Activated T-helper 1 cell treated with Interleukin-2 at 50 U/mL for 16 hours (primary cell): ENCODE results near the gene DDX10.

Experiments
- DNase-seq: peaks from one replicate; pipeline ENCODE4 v3.0.0-alpha.2; 2020; ENCODE audit warnings: low read depth

DDX10 gene

GRCh38 chr11:108654994-108655631 is 9.8 kb upstream of the DDX10 start:
- no peak for DNase-seq

DNA sequence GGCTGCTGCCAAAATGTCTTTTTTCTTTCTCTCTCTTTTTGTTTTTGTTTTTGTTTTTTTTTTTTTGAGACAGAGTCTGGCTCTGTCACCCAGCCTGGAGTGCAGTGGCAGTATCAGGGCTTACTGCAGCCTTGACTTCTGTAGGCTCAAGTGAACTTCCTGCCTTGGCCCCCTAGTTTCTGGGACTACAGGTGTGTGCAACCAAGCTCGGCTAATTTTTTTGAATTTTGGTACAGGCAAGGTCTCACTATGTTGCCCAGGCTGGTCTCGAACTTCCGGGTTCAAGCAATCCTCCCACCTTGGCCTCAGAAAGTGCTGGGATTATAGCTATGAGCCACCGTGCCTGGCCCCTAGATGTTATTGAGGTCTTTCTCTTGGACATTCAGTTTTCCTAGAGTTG is 2.2 kb upstream of the DDX10 start:
- no peak for DNase-seq

GRCh38 chr11:108663154-108663877 is 1.6 kb upstream of the DDX10 start:
- no peak for DNase-seq

GRCh38 chr11:108666373-108666772 is 1.5 kb downstream of the DDX10 start:
- no peak for DNase-seq

GRCh38 chr11:108669286-108669685 is 4.4 kb downstream of the DDX10 start:
- DNase-seq = no peak

DNA sequence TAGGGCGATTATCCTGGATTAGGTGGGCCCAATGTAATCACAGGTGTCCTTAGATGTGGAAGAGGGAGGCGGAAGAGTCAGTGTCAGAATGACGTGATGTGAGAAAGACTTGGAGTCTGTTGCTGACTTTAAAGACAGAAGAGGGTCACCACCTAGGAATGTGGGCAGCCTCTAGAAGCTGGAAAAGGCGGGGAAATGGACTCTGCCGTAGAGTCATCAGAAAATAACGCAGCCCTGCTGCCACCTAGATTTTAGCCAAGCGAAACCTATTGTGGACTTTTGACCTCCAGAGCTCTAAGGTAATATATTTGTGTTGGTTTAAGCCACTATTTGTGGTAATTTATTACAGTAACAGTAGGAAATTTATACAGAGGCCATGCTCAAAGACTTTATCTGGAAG is 4.8 kb downstream of the DDX10 start:
- DNase-seq = no peak

GRCh38 chr11:108670451-108670850 is 5.6 kb downstream of the DDX10 start:
- no peak for DNase-seq

DNA sequence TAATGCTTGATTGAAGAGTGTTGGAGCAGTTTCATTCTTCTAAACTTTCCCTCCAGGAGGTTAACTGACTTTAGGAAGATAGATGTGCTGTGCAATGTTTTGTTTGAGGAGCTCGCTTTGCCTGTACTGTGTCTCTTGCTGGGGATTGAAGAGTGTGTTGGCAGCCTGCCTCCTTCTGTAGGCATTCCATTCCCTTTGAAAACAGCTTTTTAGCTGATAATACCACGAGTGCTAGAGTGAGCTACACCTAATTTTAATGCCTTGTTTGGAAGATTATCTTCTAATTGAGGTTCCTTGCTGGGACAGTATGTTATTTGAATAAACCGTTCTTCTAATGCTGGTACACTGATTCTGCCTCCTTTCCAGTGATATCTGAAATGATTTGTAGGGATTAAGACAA is 7.2 kb downstream of the DDX10 start:
- DNase-seq = no peak

GRCh38 chr11:108672786-108673185 is 7.9 kb downstream of the DDX10 start:
- DNase-seq = no peak

DNA sequence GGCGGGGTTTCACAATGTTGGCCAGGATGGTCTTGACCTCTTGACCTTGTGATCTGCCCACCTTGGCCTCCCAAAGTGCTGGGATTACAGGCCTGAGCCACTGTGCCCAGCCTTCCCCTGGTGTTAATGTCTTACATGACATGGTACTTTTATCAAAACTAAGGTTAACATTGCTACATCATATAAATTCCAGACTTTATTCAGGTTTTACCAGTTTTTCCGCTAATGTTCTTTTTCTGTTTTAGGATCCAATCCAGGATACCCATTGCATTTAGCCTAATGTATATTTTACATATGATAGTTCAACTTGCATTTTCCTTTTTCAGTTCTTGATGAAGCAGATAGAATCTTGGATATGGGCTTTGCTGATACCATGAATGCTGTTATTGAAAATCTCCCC is 14.2 kb downstream of the DDX10 start:
- no peak for DNase-seq

DNA sequence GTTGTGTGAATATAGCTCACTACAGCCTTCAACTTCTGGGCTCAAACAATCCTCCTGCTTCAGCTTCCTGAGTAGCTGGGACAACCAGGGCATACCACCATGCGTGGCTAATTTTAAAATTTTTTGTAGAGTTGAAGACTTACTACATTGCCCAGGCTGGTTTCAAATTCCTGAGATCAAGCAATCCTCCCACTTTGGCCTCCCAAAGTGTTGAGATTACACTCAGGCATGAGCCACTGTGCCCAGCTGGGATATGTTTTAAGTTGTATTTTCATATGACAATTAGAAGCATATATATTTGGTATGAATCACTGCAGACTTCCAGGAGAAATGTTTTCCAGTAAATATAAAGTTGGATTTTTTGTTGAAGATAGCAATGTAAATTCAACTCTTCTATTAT is 15.4 kb downstream of the DDX10 start:
- DNase-seq = no peak

- DNase-seq = no peak
Measured at GRCh38 chr11:108685419-108686130, 20.7 kb downstream of the DDX10 start.

GRCh38 chr11:108693852-108694251 is 29.0 kb downstream of the DDX10 start:
- DNase-seq = no peak

DNA sequence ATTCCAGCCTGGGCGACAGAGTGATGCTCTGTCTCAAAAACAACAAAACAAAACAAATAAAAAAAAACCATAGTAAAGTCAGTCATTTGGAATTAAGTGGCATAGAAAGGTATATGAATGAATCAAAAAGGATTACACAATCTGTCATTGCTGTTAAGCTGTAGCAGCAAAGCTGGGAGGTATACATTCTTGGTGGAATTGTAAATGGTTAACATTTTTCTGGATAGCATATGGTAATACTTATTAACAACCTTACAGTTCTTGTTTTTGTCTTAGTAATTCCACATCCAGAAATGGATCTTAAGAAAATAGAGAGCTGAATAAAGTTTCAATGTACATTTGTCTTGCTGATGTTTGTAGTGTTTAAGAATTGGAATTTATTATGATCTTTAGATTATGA is 30.0 kb downstream of the DDX10 start:
- no peak for DNase-seq

DNA sequence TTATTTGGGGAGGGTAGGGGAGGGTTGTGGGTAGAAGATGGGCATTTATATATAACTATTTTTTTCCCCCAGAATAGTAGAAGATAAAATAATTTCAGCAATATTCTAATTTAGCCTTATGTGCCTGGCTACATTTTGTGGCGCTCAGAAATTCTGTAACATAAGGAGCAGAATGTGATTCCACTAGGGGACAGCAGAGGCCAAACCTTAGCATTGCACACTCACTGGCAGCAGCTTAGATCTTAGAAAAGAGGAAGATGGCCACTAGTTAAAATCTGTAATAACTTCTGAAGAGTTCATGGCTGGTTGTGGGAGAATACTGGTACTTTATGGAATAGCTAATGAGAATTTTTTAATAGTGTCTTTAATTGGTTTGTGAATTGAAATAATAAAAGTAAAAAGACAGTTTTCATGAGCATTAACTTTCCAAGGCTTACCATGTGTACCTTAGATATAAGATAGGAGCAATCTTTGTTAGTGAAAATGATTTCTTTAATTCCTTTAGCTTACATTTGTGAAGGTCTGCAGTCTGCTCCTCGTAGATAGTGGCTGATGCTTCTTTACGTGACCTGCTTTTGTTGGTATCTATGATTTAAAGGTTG is 33.1 kb downstream of the DDX10 start:
- no peak for DNase-seq

DNA sequence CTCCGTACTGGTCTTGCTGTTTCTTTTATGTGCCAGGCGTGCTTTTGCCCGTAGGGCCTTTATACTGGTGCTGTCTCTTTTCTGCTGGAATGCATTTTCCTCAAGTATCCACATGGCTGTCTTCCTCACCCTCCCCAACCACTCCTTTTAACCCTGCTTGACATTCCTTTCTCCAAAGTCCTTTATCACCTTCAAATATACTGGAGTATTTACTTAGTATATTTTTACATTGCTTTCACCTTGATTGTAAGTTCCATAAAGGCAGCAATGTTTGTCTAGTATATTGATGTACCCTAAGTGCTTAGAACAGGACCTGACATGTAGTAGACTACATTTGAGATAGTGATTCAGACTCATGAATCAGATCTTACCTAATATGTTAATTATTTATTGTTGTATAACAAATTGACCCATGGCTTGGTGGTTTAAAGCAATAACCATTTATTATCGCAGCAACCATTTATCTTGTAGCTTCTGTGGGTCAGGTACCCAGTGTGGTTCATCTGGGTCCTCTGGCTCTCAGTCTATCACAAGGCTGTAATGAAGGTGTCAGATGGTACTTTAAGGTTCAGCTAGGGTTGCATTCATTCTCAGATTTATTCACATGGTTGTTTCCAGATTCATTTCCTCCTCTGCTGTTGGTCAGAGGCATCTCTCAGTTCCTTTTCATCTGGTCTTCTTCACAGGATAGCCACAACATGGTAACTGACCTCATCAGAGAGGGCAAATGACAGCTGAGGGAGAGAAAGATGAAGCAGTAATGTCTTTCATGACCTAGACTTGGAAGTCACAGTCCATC is 34.2 kb downstream of the DDX10 start:
- no peak for DNase-seq

DNA sequence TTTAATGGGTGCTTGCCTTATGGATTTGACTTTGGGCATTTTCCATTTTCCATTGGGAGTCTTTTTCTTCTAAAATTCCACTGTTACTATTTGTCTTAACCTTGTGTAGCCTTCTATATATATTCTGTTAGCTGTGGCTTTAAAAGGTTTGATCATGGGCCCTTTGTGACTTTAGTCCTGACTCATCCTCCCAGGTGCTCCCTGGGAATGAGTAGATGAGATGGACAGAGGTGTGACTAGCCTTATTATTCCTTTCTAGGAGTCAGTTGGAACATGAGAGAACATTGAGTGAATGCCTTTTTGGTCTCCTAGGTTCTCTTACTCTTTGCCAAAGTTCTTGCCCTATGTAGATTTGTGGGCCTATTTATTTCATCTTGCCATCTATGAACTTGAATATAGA is 39.0 kb downstream of the DDX10 start:
- DNase-seq = no peak

DNA sequence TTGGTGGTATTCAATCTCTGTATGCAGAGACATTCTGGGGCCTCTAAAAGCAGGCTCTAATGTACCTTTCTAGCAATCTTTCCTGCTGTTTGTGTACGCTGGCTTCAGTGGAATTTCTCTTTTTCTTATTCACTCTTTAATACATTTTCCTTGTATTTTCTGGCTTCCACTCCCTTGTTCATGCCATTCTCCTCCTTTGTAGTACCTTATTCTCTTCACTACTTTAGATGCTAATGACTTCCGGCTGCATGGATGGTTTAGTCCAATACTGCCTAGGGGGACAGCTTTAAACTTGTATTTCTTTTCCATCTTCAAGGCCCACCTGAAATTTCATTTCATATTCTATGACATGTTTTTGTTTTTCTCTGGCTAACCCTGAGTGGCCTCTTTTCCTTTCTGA is 40.2 kb downstream of the DDX10 start:
- no peak for DNase-seq

DNA sequence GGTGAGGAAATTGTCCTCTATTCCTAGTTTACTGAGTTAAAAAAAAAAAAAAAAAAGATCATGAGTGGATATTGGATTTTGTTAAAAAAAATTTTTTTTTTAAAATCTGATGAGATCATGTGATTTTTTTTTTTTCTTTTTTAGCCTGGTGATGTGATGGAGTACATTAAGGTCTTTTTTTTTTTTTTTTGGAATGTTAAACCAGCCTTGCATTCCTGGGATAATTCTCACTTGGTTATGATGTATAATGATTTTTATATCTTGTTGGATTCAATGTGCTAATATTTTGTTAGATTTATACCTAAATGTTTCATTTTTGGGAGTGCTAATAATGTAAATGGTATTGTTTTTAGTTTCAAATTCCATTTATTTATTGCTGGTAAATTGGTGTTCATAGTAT is 43.3 kb downstream of the DDX10 start:
- no peak for DNase-seq

DNA sequence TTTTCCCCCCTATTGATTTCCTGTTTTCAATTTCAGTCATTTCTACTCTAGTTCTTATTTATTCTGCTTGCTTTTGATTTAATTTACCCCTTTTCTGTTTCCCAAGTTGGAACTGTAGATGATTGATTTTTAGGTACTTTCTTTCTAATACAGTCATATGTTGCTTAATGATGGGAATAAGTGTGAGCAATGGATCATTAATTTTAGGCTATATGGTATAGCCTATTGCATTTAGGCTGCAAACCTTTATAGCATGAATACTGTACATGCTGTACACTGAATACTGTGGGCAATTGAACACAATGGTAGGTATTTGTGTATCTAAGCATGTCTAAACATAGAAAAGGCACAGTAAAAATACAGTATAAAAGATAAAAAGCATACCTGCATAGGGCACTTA is 44.9 kb downstream of the DDX10 start:
- no peak for DNase-seq

GRCh38 chr11:108713076-108713790 is 48.4 kb downstream of the DDX10 start:
- no peak for DNase-seq

DNA sequence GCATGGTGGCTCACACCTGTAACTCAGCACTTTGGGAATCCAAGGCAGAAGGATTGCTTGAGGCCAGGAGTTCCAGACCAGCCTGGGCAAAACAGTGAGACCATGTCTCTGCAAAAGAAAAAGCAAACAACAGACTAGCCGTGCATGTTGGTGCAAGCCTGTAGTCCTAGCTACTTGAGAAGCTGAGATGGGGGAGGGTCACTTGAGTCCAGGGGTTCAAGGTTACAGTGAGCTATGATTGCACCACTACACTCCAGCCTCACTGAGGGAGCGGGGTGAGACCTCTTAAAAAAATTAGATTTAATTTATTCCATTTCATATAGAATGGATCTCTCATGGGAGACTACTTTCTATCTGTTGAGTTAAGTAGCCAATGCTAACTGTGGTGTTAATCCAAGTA is 50.4 kb downstream of the DDX10 start:
- DNase-seq = no peak
